HepG2 (cell line): ENCODE data around the gene MAP1LC3A. TPM values are rescaled to one million over a fixed set of nuclear protein-coding genes. Genes with fewer than 3 reads are reported as not detected.

Experiments
- ARNTL ChIP-seq: sonication (generic); formaldehyde crosslinking; IDR thresholded peaks from 2 replicates; pipeline ENCODE4 v1.4.0; 2020; ENCODE audit warnings: mild to moderate bottlenecking, missing genetic modification reagents
- CBFB ChIP-seq: sonication (generic); formaldehyde crosslinking; IDR thresholded peaks from 2 replicates; pipeline ENCODE4 v1.4.0; 2020; ENCODE audit warnings: missing genetic modification reagents
- ISL2 ChIP-seq: sonication (generic); formaldehyde crosslinking; IDR thresholded peaks from 2 replicates; pipeline ENCODE4 v1.5.0; 2020; ENCODE audit warnings: missing genetic modification reagents
- JUNB ChIP-seq: sonication (generic); formaldehyde crosslinking; IDR thresholded peaks from 2 replicates; pipeline ENCODE4 v1.8.0; 2022; ENCODE audit warnings: missing genetic modification reagents, mild to moderate bottlenecking, borderline replicate concordance
- MEIS2 ChIP-seq: sonication (generic); formaldehyde crosslinking; IDR thresholded peaks from 2 replicates; pipeline ENCODE4 v1.9.0; 2021; ENCODE audit warnings: mild to moderate bottlenecking, missing genetic modification reagents
- NR2C2 ChIP-seq: sonication (generic); formaldehyde crosslinking; IDR thresholded peaks from 2 replicates; pipeline ENCODE4 v1.4.0; 2020; ENCODE audit warnings: missing genetic modification reagents, mild to moderate bottlenecking, moderate library complexity, borderline replicate concordance
- SOX6 ChIP-seq, 2 experiments: fragments of 450-650 bp in 1 of 2; sonication (generic) in 1 of 2; formaldehyde crosslinking in 1 of 2; IDR thresholded peaks; 2 replicates each; pipeline versions ENCODE4 v1.4.0 to v1.6.1; 2017 to 2020; ENCODE audit warnings: antibody characterized with exemption in 1 of 2, mild to moderate bottlenecking in 1 of 2, missing genetic modification reagents in 1 of 2
- ZNF350 ChIP-seq: sonication (generic); formaldehyde crosslinking; IDR thresholded peaks from 2 replicates; pipeline ENCODE4 v1.4.0; 2020; ENCODE audit warnings: mild to moderate bottlenecking, low read depth, missing genetic modification reagents, borderline replicate concordance
- ZNF598 ChIP-seq: sonication (generic); formaldehyde crosslinking; IDR thresholded peaks from 2 replicates; pipeline ENCODE4 v1.5.1; 2020; ENCODE audit warnings: mild to moderate bottlenecking, missing genetic modification reagents, borderline replicate concordance
- ZNF674 ChIP-seq: sonication (generic); formaldehyde crosslinking; IDR thresholded peaks from 2 replicates; pipeline ENCODE4 v1.5.0; 2020; ENCODE audit warnings: low read depth, mild to moderate bottlenecking, missing genetic modification reagents
- polyA plus RNA-seq, 8 experiments: library from polyadenylated mRNA; depleted of rRNA in 3 of 8; stranded (reverse) in 7 of 8; unstranded in 1 of 8; fragments of >200 nt; fragmentation: Illumina TruSeq in 4 of 8; extraction: Trizol in 4 of 8; gene quantifications; 2 replicates each; pipeline versions ENCODE4 v1.2.1 to v1.2.3, GENCODE V29; 2011 to 2016; ENCODE audit warnings: low read depth in 4 of 8, missing spikeins in 1 of 8, mixed read lengths in 1 of 8; ENCODE audit not compliant: insufficient read depth in 1 of 8
- total RNA-seq, 5 experiments: library from RNA; depleted of rRNA; stranded (reverse); fragments of >200 nt; fragmentation: Illumina TruSeq; extraction: Trizol; gene quantifications; 2 replicates each; pipeline ENCODE4 v1.2.3, GENCODE V29; 2016; ENCODE audit warnings: low read depth in 1 of 5
- TF ChIP-seq, protein P1 (sequence below): sonication (generic); formaldehyde crosslinking; IDR thresholded peaks from 2 replicates; pipeline ENCODE4 v1.4.0; 2020; ENCODE audit warnings: mild to moderate bottlenecking, missing genetic modification reagents
- TF ChIP-seq, protein P2 (sequence below): sonication (generic); formaldehyde crosslinking; conservative IDR thresholded peaks from 2 replicates; pipeline ENCODE4 v1.4.0; 2020; ENCODE audit warnings: missing genetic modification reagents
- TF ChIP-seq, protein P3 (sequence below): sonication (generic); formaldehyde crosslinking; IDR thresholded peaks from 2 replicates; pipeline ENCODE4 v1.8.0; 2023; ENCODE audit warnings: mild to moderate bottlenecking, missing genetic modification reagents
- TF ChIP-seq, protein P4 (sequence below): sonication (generic); formaldehyde crosslinking; IDR thresholded peaks from 2 replicates; pipeline ENCODE4 v1.5.1; 2020; ENCODE audit warnings: missing genetic modification reagents, mild to moderate bottlenecking, borderline replicate concordance
- TF ChIP-seq, protein P5 (sequence below): sonication (generic); formaldehyde crosslinking; conservative IDR thresholded peaks from 2 replicates; pipeline ENCODE4 v1.5.0; 2020; ENCODE audit warnings: missing genetic modification reagents

Gene MAP1LC3A
- total and polyA plus RNA-seq, 2 of the 13 experiments (the other 11 are each of a cell fraction or from before 2014, with no cell fraction given), result not detected

DNA sequence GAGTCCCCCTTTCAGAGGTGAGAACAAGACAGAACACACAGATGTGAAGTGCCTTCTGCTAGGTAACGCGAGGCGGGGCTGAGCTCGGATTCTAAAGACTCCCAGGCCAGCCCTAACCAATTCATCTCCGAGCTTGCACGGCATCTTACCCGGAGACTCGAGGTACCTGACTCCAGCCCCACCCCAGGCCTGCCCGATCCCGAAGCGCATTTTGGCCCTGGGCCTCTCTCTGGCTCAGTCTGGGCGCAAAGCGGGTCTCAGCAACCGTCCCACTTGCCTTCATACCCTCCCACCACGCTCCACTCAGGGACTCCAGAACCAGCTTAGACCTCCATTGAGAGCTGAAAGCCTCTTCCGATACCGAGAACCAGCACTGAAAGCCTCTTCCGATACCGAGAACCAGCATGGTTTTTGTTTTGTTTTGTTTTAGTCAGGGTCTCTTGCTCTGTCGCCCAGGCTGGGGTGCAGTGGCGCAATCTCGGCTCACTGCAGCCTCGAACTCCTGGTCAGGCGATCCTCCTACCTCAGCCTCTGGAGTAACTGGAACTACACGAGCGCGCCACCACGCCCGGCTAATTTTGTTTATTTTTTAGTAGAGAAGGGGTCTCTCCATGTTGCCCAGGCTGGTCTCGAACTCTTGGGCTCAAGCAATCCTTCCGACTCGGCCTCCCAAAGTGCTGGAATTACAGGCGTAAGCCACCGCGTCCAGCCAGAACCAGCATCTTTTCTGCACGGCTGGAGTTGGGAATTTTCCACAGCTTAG lies 42.9 kb upstream of the MAP1LC3A start (continued):
- TF ChIP-seq, protein P1, sequence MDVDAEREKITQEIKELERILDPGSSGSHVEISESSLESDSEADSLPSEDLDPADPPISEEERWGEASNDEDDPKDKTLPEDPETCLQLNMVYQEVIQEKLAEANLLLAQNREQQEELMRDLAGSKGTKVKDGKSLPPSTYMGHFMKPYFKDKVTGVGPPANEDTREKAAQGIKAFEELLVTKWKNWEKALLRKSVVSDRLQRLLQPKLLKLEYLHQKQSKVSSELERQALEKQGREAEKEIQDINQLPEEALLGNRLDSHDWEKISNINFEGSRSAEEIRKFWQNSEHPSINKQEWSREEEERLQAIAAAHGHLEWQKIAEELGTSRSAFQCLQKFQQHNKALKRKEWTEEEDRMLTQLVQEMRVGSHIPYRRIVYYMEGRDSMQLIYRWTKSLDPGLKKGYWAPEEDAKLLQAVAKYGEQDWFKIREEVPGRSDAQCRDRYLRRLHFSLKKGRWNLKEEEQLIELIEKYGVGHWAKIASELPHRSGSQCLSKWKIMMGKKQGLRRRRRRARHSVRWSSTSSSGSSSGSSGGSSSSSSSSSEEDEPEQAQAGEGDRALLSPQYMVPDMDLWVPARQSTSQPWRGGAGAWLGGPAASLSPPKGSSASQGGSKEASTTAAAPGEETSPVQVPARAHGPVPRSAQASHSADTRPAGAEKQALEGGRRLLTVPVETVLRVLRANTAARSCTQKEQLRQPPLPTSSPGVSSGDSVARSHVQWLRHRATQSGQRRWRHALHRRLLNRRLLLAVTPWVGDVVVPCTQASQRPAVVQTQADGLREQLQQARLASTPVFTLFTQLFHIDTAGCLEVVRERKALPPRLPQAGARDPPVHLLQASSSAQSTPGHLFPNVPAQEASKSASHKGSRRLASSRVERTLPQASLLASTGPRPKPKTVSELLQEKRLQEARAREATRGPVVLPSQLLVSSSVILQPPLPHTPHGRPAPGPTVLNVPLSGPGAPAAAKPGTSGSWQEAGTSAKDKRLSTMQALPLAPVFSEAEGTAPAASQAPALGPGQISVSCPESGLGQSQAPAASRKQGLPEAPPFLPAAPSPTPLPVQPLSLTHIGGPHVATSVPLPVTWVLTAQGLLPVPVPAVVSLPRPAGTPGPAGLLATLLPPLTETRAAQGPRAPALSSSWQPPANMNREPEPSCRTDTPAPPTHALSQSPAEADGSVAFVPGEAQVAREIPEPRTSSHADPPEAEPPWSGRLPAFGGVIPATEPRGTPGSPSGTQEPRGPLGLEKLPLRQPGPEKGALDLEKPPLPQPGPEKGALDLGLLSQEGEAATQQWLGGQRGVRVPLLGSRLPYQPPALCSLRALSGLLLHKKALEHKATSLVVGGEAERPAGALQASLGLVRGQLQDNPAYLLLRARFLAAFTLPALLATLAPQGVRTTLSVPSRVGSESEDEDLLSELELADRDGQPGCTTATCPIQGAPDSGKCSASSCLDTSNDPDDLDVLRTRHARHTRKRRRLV (CRISPR knock-in tag), result no peak
- TF ChIP-seq NR2C2 (CRISPR knock-in tag), result peak; percentile 29; the same call in 1 of the 2 replicates
- peak; percentile 81; the same call in 1 of the 2 replicates for TF ChIP-seq ZNF598 (CRISPR knock-in tag)
- TF ChIP-seq, protein P2, sequence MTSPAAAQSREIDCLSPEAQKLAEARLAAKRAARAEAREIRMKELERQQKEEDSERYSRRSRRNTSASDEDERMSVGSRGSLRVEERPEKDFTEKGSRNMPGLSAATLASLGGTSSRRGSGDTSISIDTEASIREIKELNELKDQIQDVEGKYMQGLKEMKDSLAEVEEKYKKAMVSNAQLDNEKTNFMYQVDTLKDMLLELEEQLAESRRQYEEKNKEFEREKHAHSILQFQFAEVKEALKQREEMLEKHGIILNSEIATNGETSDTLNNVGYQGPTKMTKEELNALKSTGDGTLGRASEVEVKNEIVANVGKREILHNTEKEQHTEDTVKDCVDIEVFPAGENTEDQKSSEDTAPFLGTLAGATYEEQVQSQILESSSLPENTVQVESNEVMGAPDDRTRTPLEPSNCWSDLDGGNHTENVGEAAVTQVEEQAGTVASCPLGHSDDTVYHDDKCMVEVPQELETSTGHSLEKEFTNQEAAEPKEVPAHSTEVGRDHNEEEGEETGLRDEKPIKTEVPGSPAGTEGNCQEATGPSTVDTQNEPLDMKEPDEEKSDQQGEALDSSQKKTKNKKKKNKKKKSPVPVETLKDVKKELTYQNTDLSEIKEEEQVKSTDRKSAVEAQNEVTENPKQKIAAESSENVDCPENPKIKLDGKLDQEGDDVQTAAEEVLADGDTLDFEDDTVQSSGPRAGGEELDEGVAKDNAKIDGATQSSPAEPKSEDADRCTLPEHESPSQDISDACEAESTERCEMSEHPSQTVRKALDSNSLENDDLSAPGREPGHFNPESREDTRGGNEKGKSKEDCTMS, result no peak
- TF ChIP-seq MEIS2 (CRISPR knock-in tag), result 0 out of 2 replicates have a peak, but pooled peaks have one; percentile 76
- TF ChIP-seq ZNF674 (CRISPR knock-in tag), result 0 out of 2 replicates have a peak, but pooled peaks have one; percentile 5
- TF ChIP-seq, protein P3, sequence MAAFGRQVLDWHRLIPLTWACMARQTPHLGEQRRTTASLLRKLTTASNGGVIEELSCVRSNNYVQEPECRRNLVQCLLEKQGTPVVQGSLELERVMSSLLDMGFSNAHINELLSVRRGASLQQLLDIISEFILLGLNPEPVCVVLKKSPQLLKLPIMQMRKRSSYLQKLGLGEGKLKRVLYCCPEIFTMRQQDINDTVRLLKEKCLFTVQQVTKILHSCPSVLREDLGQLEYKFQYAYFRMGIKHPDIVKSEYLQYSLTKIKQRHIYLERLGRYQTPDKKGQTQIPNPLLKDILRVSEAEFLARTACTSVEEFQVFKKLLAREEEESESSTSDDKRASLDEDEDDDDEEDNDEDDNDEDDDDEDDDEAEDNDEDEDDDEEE (CRISPR knock-in tag), result peak; percentile 30; the same call in 1 of the 2 replicates
- TF ChIP-seq, protein P4, sequence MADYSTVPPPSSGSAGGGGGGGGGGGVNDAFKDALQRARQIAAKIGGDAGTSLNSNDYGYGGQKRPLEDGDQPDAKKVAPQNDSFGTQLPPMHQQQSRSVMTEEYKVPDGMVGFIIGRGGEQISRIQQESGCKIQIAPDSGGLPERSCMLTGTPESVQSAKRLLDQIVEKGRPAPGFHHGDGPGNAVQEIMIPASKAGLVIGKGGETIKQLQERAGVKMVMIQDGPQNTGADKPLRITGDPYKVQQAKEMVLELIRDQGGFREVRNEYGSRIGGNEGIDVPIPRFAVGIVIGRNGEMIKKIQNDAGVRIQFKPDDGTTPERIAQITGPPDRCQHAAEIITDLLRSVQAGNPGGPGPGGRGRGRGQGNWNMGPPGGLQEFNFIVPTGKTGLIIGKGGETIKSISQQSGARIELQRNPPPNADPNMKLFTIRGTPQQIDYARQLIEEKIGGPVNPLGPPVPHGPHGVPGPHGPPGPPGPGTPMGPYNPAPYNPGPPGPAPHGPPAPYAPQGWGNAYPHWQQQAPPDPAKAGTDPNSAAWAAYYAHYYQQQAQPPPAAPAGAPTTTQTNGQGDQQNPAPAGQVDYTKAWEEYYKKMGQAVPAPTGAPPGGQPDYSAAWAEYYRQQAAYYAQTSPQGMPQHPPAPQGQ (CRISPR knock-in tag), result 0 out of 2 replicates have a peak, but pooled peaks have one; percentile 61
- TF ChIP-seq ARNTL (CRISPR knock-in tag), result peak; percentile 71; the same call in 1 of the 2 replicates
- no peak for TF ChIP-seq JUNB (CRISPR knock-in tag)
- TF ChIP-seq ZNF350 (CRISPR knock-in tag), result no peak; the same call in 1 of the 2 replicates
- TF ChIP-seq, protein P5, sequence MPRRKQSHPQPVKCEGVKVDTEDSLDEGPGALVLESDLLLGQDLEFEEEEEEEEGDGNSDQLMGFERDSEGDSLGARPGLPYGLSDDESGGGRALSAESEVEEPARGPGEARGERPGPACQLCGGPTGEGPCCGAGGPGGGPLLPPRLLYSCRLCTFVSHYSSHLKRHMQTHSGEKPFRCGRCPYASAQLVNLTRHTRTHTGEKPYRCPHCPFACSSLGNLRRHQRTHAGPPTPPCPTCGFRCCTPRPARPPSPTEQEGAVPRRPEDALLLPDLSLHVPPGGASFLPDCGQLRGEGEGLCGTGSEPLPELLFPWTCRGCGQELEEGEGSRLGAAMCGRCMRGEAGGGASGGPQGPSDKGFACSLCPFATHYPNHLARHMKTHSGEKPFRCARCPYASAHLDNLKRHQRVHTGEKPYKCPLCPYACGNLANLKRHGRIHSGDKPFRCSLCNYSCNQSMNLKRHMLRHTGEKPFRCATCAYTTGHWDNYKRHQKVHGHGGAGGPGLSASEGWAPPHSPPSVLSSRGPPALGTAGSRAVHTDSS, result 0 out of 2 replicates have a peak, but pooled peaks have one; percentile 26
- TF ChIP-seq CBFB, result peak; percentile 2; the same call in 1 of the 2 replicates
- no peak for TF ChIP-seq ISL2
- no peak for TF ChIP-seq SOX6 (IDR thresholded peaks at IDR 0.05)
- no peak for TF ChIP-seq SOX6 (CRISPR knock-in tag; IDR thresholded peaks at IDR 0.05)
